Neural cell (in vitro differentiated cells): ENCODE results near the gene NTN4. TPM values are rescaled to one million over a fixed set of nuclear protein-coding genes. Genes with fewer than 3 reads are reported as not detected.

Experiments used
- H2AFZ ChIP-seq: fragments of 200-600, 300-800 bp; sonication (generic), shearing (Covaris generic); 2 replicates; pipeline ENCODE4 v1.6.0; 2014; ENCODE audit warnings: low read depth, mild to moderate bottlenecking, antibody characterized with exemption, low read length, moderate library complexity
- H3F3A ChIP-seq: fragments of 200-600 bp; shearing (Covaris generic); 2 replicates; pipeline ENCODE4 v1.6.1; 2016; ENCODE audit warnings: mild to moderate bottlenecking, moderate library complexity, mixed read lengths, antibody characterized with exemption, low read length; ENCODE audit not compliant: insufficient read depth, poor library complexity, severe bottlenecking
- H3K27ac ChIP-seq: fragments of 200-600, 300-800 bp; sonication (generic), shearing (Covaris generic); 2 replicates; pipeline ENCODE4 v1.5.1; 2014; ENCODE audit warnings: mild to moderate bottlenecking, low read length, moderate library complexity
- H3K27me3 ChIP-seq: fragments of 300-800, 200-600 bp; sonication (generic), shearing (Covaris generic); 2 replicates; pipeline ENCODE4 v1.6.0; 2014; ENCODE audit warnings: mild to moderate bottlenecking, low read depth, low read length, moderate library complexity; ENCODE audit not compliant: insufficient read depth
- H3K36me3 ChIP-seq: fragments of 300-800, 200-600 bp; sonication (generic), shearing (Covaris generic); 2 replicates; pipeline ENCODE4 v1.5.1; 2014; ENCODE audit warnings: mild to moderate bottlenecking, antibody characterized with exemption, low read length, moderate library complexity; ENCODE audit not compliant: insufficient read depth
- H3K4me2 ChIP-seq: fragments of 300-800, 200-600 bp; sonication (generic), shearing (Covaris generic); 2 replicates; pipeline ENCODE4 v1.6.0; 2014; ENCODE audit warnings: mild to moderate bottlenecking, low read length
- H3K4me3 ChIP-seq: fragments of 300-800, 200-600 bp; sonication (generic), shearing (Covaris generic); 2 replicates; pipeline ENCODE4 v1.5.1; 2014; ENCODE audit warnings: mild to moderate bottlenecking, low read length, moderate library complexity
- H3K79me2 ChIP-seq: fragments of 200-600 bp; shearing (Covaris generic); replicated peaks from 2 replicates; pipeline ENCODE4 v1.6.0; 2014; ENCODE audit warnings: mild to moderate bottlenecking, low read length, moderate library complexity; ENCODE audit not compliant: insufficient read depth
- H3K9ac ChIP-seq: fragments of 300-800, 200-600 bp; sonication (generic), shearing (Covaris generic); 2 replicates; pipeline ENCODE4 v1.6.1; 2016; ENCODE audit warnings: mild to moderate bottlenecking, low read length, mixed read lengths
- H3K9me2 ChIP-seq: fragments of 200-600 bp; shearing (Covaris generic); 2 replicates; pipeline ENCODE4 v1.6.1; 2016; ENCODE audit warnings: mild to moderate bottlenecking, low read length, mixed read lengths; ENCODE audit not compliant: insufficient read depth
- H3K9me3 ChIP-seq: fragments of 200-600, 300-800 bp; sonication (generic), shearing (Covaris generic); 2 replicates; pipeline ENCODE4 v1.6.1; 2016; ENCODE audit warnings: mild to moderate bottlenecking, mixed run types, low read length, moderate library complexity, mixed read lengths
- H4K20me1 ChIP-seq: fragments of 200-600 bp; shearing (Covaris generic); 2 replicates; pipeline ENCODE4 v1.6.1; 2016; ENCODE audit warnings: mild to moderate bottlenecking, mixed run types; ENCODE audit not compliant: insufficient read depth
- EP300 ChIP-seq: fragments of 450-650 bp; conservative IDR thresholded peaks from 2 replicates; pipeline ENCODE4 v1.6.1; 2014; ENCODE audit warnings: antibody characterized with exemption, mild to moderate bottlenecking, moderate library complexity; ENCODE audit not compliant: poor library complexity, severe bottlenecking
- EZH2 ChIP-seq: fragments of 200-600, 300-800 bp; shearing (Covaris generic), sonication (generic); IDR thresholded peaks from 2 replicates; pipeline ENCODE4 v1.6.1; 2014; ENCODE audit warnings: antibody characterized with exemption, low read length, borderline replicate concordance, mild to moderate bottlenecking; ENCODE audit not compliant: insufficient read depth, poor library complexity, severe bottlenecking
- MXI1 ChIP-seq: fragments of 450-650 bp; conservative IDR thresholded peaks from 2 replicates; pipeline ENCODE4 v1.6.1; 2014; ENCODE audit warnings: antibody characterized with exemption, mild to moderate bottlenecking; ENCODE audit not compliant: poor library complexity, severe bottlenecking
- POLR2AphosphoS5 ChIP-seq: IDR thresholded peaks from 2 replicates; pipeline ENCODE4 v1.6.1; 2012
- RAD21 ChIP-seq: fragments of 450-650 bp; conservative IDR thresholded peaks from 2 replicates; pipeline ENCODE4 v1.6.1; 2014; ENCODE audit warnings: antibody characterized with exemption, mild to moderate bottlenecking, moderate library complexity
- SMC3 ChIP-seq: fragments of 450-650 bp; conservative IDR thresholded peaks from 2 replicates; pipeline ENCODE4 v1.6.1; 2014; ENCODE audit warnings: antibody characterized with exemption, mild to moderate bottlenecking, moderate library complexity; ENCODE audit not compliant: poor library complexity
- TAF1 ChIP-seq: IDR thresholded peaks from 2 replicates; pipeline ENCODE4 v1.6.1; 2012; ENCODE audit warnings: low read depth
- polyA plus RNA-seq: library from polyadenylated mRNA; depleted of rRNA; stranded (reverse); fragments of >200 nt; gene quantifications from 2 replicates; pipeline ENCODE4 v1.2.3, GENCODE V29; 2014
- TF ChIP-seq, protein P1 (sequence below): IDR thresholded peaks from 2 replicates; pipeline ENCODE4 v1.6.1; 2012; ENCODE audit warnings: borderline replicate concordance
- TF ChIP-seq, protein P2 (sequence below): fragments of 450-650 bp; IDR thresholded peaks from 2 replicates; pipeline ENCODE4 v1.5.1; 2014; ENCODE audit warnings: antibody characterized with exemption, mild to moderate bottlenecking, moderate library complexity; ENCODE audit not compliant: poor library complexity, severe bottlenecking

NTN4 gene
- polyA plus RNA-seq, 1 donor from 2014 or later = 12.4 TPM

DNA sequence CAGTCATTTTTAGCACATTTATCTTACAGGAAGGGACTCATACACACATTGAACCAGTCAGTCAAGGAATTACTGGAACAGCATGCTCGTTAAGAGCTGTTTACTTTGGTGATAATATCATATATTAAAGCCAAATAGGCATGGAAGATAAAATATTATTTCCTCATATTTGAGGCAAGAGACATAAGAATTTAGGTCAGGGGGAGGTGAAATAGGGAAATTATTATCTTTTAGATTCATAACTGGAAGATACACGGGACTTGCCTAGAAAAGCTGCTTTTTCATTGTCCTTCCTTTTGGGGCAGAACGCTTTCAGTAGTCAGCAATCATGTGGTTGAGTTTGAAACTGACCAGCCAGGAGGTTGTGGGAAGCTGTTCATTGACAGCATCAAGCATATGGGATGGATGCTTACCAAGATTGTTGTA is 72.5 kb downstream of the NTN4 start:
- H3K27ac ChIP-seq = no peak overlapping the region
- H3K36me3 ChIP-seq = no peaks in the 10 kb centered on the region
- H3K4me2 ChIP-seq = no peak overlapping the region

DNA sequence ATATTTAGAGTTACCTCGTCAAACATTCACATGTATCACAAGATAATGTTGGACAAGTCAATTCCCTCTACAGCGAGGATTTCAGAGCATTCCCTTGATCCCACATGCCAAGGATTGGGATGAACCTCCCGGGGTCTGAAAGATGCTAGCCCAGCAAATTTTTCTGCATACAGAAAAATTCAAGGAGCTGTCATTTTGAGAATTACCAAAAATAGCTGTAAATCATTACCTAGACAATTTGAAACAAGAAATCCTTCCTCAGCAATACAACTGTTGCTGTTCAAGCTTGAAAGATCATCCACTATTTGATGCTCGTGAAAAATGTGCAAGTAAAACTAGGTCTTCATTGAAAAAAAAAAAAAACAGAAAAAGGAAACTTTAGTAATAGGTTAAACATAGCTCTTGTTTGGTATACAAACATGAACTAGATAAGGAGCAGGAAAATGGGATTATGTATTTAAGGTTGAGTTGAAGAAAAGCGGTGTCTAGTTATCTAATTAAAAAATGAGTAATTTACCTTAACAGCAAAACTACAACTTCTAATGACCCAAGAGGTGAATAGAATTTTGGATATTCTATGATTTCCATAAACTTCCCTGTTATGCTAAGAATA is 73.1 kb downstream of the NTN4 start:
- no peak overlapping the region for H3K9ac ChIP-seq
- H3K36me3 ChIP-seq = no peaks in the 10 kb centered on the region
- H3K9me2 ChIP-seq = no peaks in the 10 kb centered on the region
- H3K27me3 ChIP-seq = no peaks in the 10 kb centered on the region
- no peaks in the 10 kb centered on the region for H4K20me1 ChIP-seq
- H3K79me2 ChIP-seq = no peaks in the 10 kb centered on the region
- no peaks in the 10 kb centered on the region for H3F3A ChIP-seq
- TF ChIP-seq MXI1 = no peak
- TF ChIP-seq, protein P1, sequence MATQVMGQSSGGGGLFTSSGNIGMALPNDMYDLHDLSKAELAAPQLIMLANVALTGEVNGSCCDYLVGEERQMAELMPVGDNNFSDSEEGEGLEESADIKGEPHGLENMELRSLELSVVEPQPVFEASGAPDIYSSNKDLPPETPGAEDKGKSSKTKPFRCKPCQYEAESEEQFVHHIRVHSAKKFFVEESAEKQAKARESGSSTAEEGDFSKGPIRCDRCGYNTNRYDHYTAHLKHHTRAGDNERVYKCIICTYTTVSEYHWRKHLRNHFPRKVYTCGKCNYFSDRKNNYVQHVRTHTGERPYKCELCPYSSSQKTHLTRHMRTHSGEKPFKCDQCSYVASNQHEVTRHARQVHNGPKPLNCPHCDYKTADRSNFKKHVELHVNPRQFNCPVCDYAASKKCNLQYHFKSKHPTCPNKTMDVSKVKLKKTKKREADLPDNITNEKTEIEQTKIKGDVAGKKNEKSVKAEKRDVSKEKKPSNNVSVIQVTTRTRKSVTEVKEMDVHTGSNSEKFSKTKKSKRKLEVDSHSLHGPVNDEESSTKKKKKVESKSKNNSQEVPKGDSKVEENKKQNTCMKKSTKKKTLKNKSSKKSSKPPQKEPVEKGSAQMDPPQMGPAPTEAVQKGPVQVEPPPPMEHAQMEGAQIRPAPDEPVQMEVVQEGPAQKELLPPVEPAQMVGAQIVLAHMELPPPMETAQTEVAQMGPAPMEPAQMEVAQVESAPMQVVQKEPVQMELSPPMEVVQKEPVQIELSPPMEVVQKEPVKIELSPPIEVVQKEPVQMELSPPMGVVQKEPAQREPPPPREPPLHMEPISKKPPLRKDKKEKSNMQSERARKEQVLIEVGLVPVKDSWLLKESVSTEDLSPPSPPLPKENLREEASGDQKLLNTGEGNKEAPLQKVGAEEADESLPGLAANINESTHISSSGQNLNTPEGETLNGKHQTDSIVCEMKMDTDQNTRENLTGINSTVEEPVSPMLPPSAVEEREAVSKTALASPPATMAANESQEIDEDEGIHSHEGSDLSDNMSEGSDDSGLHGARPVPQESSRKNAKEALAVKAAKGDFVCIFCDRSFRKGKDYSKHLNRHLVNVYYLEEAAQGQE = no peak
- no peak for TF ChIP-seq SMC3
- H3K27ac ChIP-seq = no peak overlapping the region
- H3K9me3 ChIP-seq = no peaks in the 10 kb centered on the region
- no peak overlapping the region for H3K4me3 ChIP-seq
- H3K4me2 ChIP-seq = no peak overlapping the region
- H2AFZ ChIP-seq = no peak overlapping the region

More for the DNA sequence above, 72.5 kb downstream of the NTN4 start:
- no peaks in the 10 kb centered on the region for H3K9me3 ChIP-seq
- no peaks in the 10 kb centered on the region for H3K27me3 ChIP-seq
- H3K4me3 ChIP-seq = no peak overlapping the region
- H3K9ac ChIP-seq = no peak overlapping the region
- H3K79me2 ChIP-seq = no peaks in the 10 kb centered on the region
- TF ChIP-seq EZH2 = no peak
- no peak for TF ChIP-seq MXI1
- TF ChIP-seq, protein P2, sequence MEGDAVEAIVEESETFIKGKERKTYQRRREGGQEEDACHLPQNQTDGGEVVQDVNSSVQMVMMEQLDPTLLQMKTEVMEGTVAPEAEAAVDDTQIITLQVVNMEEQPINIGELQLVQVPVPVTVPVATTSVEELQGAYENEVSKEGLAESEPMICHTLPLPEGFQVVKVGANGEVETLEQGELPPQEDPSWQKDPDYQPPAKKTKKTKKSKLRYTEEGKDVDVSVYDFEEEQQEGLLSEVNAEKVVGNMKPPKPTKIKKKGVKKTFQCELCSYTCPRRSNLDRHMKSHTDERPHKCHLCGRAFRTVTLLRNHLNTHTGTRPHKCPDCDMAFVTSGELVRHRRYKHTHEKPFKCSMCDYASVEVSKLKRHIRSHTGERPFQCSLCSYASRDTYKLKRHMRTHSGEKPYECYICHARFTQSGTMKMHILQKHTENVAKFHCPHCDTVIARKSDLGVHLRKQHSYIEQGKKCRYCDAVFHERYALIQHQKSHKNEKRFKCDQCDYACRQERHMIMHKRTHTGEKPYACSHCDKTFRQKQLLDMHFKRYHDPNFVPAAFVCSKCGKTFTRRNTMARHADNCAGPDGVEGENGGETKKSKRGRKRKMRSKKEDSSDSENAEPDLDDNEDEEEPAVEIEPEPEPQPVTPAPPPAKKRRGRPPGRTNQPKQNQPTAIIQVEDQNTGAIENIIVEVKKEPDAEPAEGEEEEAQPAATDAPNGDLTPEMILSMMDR = no peak
- TF ChIP-seq EP300 = no peak
- no peak for TF ChIP-seq SMC3
- TF ChIP-seq, protein P1 = no peak
- TF ChIP-seq RAD21 = no peak
- TF ChIP-seq POLR2AphosphoS5 = no peak
- no peak for TF ChIP-seq TAF1
- no peak overlapping the region for H2AFZ ChIP-seq
- no peaks in the 10 kb centered on the region for H3K9me2 ChIP-seq
- H4K20me1 ChIP-seq = no peaks in the 10 kb centered on the region
- H3F3A ChIP-seq = no peaks in the 10 kb centered on the region
